ENCODE data around the gene GRM5.

GRM5 gene

DNA sequence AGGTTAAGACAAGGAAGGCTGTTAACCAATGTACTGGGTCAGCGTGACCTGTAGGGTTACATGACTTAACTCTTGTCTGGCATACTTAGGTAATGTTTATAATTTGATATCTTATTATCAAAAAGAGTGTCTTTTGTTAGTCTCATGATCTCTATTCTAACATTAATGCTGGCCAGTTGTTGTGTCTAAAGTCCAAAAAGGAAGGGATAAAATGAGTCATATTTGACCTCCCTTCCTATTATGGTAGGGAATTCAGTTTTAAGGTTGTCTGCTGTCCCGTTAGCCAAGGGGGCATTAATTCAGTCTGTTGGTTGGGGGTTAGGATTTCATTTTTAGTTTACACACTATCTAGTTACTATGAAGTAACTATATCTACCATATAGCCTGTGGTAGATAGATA is 364.0 kb downstream of the GRM5 start:
- no peak for DNase-seq (ENCODE audit: low read depth in 2 of 2)

DNA sequence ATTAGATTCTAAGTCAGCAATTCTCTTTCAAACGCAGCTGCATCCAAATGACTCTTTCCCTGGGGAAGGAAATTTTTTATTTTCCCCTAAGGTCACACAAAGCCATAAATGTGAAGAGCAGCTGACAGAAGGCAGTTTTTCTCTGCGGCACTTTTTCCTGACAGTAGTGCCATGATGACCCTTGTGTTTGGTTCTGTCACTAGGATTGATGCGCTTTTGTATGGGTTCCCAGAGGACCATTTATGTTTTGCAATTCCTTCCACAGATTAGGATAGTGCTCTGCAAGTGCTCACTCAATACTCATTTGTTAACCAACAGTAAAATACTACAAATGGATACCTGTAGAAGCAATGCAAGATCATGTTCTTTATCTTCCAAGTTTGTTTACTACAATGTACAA is 368.6 kb downstream of the GRM5 start:
- no peak for DNase-seq (ENCODE audit: low read depth in 2 of 2)

DNA sequence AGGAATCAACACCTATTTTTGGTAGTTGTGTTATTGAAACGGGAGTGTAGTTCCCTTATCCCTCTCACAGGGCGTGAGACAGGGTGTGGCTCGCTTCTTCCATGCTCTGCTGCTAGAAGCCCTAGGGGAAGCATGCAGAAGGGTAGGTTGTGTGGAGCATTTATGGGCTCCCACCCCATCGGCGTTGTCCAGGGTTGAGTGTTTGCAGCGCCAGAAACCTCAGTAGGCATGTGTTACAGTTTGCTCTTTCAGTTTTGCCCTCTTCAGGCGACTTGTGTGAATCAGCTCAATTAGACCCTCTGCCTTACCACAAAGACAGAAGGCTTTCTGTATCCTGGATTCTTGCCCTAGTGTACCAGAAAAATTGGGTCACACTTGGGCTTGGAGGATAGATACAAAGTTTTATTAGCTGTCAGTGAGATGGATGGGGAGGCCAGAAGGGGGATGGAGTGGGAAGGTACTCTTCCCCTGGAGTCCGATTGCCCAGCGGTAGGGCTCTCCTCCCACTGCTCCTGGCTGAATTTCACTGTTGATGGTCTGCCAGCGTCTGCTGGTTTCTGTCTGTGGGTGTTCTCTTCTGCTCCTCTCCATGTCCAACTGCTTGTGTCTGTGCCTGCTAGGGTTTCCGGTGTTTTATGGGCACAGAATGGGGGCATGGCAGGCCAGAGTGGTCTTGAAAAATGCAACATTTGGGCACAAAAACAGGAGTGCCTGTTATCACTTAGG is 369.9 kb downstream of the GRM5 start:
- no peak for DNase-seq (ENCODE audit: low read depth in 2 of 2)

DNA sequence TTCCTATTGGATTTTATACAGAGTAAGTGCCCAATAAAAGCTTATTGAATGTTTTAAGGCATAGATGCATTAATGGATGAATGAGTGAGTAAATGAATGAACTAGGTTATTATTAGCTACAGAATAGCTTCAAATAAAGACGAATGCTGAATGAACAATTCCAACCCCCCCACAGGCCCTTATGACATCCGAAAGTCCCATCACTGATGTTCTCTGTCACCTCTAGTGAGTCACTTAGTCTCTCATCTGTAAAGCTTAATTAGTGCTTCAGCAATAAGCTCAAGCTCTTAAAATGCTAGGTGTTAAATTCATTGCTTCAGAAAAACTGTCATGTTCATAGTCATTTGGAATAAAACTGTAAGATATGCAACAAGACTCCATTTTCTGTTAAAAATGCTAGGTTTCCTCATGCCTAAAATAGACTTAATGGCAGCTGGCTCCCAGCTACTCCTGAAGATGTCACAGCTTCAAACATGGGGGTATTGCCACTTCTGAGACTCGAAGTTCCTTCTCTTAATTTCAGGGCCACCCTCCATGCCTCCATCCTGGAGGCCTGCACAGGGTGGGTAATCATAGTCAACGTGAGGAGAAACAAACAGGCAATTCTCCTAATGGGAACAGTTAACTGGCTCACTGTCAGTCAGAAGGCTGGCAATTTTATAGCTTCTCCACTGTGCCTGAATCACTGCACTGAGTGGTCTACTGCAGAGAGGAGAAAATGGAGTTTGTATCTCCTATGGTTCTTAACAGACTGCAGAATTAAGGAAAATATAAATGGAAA is 373.3 kb downstream of the GRM5 start:
- DNase-seq (ENCODE audit: low read depth in 2 of 2), result no peak

DNA sequence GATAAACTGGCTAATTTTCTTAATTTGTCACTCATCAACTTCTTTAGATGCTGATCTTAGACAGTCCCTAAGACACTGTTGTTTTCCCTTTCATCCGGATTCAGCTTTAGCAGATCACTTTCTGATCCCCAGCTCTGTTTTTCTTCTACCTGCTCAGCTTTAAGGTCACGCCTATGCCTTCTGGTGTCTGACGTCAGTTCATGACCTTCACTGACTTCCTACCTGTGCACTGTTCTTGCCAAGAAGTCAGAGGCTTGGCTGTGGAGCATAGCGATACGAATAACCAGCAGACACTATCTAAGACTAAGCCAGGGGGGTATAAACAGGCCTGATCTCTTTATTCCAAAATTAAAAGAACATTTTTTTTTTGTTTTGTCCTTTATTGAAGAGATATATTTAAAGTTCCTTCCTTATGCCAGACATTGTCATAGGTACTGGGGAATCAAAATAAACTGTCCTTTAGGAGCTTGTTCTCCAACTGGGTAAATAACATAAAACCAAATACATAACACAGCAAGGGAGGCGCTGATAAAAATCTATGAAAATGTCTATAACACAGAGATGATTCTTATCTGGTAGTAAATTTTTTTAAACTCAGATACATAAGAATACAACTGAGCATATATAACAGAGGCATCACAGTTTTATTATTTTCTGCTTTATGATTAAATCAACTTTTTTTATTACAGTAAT is 376.1 kb downstream of the GRM5 start:
- no peak for DNase-seq (ENCODE audit: low read depth in 2 of 2)

DNA sequence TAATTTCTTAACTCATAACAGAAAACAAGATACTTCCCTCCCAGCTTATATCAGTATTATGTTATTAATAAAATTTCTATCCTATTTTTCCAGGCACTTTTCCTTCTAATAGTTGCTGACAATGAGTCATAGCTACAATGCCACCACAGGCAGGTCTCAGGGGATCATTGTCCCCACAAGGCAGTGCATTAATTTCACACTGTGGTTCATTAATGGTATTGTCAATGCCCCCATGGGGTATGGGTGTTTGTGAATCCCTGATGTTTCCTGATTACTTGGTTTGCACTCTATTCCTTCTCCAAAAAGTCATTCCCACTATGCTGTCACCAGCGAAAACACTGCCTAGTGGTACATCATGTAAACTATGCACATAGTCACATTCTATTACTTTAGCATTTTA is 382.8 kb downstream of the GRM5 start:
- DNase-seq (ENCODE audit: low read depth in 2 of 2), result no peak

DNA sequence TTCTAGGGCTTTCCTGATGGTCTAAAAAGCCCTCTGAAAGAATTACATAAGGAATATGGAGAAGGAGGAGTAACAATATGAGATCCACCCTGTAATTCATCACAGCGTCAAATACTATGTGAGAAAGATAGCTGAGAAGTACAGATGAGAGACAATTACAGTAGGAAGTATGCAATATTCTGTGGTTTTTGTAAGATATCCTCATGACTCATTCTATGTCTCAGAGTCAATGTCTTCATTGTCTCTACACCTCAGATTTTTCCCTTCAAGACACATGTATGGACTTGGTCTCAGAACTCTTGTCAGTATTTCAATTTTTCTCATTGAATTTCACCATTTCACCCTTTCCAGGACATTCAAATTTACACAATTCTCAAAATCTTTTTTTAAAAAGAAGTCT is 385.0 kb downstream of the GRM5 start:
- DNase-seq (ENCODE audit: low read depth in 2 of 2), result no peak

DNA sequence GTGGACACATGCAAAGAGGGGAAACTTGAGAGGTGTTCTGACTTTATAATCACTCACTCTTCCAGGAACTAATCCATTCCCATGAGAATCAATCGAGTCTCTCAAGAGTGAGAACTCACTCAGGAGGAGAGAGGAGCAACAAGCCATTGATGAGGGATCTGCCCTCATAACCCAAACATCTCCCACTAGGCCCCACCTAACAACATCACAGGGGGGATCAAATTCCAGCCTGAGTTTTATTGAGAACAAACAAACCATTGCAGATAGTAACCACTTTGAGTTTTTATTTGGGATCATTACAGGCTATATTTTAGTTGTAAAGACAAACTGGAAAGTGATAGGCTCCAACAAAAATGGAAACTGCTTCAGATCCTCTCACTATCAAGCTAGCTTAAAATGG is 399.4 kb downstream of the GRM5 start:
- DNase-seq (ENCODE audit: low read depth in 2 of 2), result no peak

DNA sequence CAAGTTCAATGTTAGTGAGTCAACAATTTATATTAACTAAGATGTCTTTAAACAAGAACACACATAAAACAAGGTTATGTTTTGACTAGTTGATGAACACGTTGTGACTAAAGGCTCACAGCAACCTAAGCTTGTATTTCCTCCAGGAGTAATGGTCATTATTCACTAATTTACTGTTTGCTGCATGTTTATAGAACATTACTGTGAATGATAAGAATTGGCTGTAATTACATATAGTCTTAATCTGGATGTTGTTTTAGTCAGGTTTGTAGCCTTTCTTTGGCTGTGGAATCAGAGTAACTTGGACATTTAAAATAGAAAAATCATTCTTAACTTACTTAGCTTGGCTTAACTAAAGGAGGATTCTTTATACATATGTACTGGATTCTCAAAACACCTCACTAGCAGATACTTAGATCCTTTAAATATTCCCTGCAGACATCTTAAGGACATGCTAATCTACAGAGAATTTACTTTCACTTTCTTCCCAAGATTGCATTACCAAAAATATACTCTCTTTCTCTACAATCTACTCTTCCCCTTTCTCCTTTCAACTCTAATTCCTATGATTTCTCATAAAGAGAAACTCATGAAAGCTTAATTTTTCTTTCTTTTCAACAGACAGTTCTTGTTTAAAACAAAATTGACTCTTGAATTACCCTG is 408.6 kb downstream of the GRM5 start:
- DNase-seq (ENCODE audit: low read depth in 2 of 2), result no peak

DNA sequence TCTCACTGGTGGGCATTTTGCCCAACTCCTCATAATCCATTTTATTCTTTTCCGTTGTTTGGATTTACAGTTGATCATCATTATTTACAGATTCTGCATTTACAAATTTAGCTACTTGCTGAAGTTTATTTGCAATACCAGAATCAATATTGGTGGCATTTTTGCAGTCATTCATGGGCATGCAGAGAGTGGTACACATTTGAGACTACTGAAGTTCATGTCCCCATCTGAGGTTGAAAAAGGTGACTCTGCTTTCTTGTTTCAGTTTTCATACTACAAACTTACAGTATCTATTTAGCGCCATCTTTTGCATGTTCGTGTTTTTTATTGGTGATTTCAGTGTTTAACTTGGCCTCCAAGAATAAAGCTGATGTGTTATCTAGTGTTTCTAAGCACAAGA is 409.5 kb downstream of the GRM5 start:
- DNase-seq (ENCODE audit: low read depth in 2 of 2), result no peak

DNA sequence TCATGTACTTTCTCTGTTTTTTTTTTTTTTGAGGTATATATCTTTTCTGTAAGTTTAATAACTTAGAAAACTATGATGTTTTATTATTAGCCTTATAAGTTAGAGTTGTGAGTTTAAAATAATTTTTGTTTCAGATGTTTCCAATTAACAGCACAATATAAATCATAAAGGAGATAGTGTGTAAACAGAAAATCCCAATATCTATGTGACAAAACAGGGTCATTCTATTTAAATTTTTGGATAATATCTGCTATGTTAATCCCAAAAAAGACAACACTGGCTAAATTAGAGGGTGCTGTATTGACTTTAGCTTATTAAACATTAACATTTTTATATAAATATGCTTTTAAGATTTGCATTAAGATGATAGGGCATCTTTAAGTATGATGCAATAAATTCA is 410.1 kb downstream of the GRM5 start:
- no peak for DNase-seq (ENCODE audit: low read depth in 2 of 2)

DNA sequence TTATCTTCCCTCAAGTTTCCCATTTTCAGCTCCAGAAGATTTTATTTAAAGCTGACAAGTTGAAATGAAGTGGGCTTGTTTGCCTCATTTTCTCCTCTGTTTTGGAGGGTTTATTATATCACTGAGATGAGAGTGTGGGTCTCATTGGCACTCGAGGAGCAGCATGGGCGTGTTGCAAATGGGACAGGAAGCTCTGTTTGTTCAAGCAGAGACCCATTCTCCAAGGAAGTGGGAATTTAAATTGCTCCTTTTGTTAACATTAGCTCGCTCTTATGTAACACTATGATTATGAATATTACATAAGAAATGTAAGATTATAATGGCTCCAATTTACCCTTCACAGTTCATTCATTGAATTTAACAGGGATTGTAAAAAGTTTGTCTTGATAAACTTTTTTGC is 410.6 kb downstream of the GRM5 start:
- DNase-seq (ENCODE audit: low read depth in 2 of 2), result no peak

DNA sequence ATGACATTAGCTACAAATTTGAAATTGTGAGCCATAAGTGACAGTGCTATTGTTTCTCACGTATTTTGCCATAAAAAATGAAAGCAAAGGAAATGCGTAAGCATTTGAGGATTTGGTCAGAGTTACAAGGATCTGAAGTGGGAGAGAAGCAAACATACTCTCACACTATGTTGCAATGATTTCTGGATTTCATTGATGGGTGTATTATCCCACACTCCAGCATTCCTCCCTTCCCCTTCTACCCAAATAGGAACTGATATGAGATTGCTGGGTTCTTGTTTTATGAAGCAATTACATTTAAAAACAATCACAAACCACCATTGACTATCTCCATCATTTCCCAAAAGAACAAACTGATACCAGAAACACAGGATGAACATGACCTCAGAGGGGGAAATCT is 414.2 kb downstream of the GRM5 start:
- no peak for DNase-seq (ENCODE audit: low read depth in 2 of 2)

DNA sequence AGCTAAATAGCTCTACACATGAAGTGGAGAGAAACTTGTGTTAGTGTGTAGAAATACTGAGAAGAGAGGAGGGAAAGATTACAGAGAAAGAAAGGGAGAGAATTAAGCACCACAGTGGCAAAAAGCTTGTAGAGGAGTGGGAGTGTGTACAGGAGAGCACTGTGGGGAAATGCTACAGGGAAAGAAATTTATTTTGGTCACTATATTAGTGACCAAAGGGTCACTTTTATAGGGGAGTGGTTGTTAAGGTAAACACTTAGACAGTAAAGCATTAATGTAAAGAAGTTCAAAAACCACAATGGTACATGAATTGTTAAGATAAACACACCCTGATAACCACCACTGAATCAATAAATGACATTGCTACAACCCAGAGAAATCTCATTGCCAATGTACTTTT is 421.1 kb downstream of the GRM5 start:
- DNase-seq (ENCODE audit: low read depth in 2 of 2), result no peak

DNA sequence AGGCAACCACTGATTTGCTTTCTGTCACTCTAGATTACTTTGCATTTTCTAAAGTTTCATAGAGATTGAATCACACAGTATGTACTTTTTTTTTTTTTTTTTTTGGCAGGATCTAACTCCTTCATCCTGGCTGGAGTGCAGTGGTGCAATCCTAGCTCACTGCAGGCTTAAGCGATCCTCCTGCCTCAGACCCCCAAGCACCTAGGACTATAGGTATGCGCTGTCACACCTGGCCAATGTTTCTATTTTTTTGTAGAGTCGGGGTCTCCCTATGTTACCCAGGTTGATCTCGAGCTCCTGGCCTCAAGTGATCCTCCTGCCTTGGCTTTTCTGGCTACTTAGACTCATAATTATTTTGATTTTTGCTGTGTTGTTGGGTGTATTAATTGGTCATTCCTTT is 433.6 kb downstream of the GRM5 start:
- no peak for DNase-seq (ENCODE audit: low read depth in 2 of 2)

DNA sequence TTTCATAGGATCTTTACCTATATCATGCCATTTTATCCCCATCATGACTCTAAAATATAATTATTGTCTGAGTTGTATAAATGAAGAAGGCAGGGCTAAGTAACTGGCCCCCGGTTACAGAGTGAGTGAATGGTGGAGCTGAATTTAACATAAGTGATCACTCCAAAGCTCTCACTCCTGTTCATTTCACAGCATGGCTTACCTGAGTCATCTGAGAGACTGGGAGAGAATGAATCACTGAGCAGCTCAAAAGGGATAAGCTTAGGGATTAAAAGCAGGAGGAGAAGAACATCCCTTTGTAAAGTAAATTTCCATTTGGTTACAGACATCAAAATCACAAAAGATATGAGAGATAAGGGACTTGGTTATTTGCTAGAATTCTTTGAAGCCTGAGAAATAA is 434.3 kb downstream of the GRM5 start:
- no peak for DNase-seq (ENCODE audit: low read depth in 2 of 2)

DNA sequence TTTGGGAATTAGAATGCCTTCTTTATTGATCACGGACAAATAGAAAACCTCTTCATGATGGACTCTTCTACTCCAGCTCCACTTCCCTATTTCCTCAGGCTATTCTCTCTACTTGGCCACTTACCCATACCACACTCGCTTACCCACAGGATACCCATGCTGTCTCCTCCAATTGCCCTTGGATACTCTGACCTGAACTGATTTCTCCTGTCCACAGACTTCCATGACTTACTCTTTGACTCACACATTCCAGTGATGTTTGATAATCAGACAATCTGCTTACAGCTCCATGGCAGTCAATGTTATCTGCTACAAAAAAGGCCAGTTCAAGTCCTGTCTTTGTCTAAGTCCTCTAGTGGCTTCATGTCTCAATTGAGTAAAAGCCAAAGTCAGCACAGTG is 436.3 kb downstream of the GRM5 start:
- no peak for DNase-seq (ENCODE audit: low read depth in 2 of 2)

DNA sequence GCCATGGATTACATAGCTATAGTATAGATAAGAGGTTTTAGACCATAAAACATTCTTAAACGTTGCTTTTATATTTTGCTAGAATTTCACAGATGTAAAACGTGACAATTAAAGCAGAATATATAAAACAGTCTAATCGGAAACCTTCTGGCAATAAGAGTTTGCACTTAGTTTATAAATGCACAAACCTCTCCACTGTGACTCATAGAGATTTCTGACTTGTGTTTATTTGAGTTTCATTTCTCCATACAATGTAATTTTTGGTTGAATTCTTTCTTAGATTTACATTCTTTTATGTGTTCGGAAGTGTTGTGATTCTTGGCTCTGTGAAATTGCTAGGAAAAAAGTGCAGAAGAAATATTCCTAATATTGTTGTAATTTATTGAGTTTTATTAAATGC is 439.6 kb downstream of the GRM5 start:
- no peak for DNase-seq (ENCODE audit: low read depth in 2 of 2)

DNA sequence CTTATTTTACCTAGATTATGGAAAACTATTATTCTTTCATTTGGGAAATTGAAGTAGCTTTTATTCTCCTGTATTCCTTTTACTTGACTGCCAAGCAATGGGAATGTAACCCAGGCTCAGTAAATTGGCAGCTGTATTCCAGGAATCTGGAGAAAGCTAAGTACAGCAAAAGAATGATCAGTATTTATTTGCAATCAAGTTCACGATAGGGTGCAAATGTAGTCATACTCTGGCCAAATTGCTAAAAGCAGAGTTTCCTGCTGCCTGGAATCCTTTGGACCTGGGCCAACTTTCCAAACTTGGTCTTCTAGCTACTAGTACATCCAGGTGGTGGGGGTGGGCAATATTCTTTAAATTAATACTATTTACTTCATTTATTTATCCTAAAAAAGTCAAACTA is 442.3 kb downstream of the GRM5 start:
- no peak for DNase-seq (ENCODE audit: low read depth in 2 of 2)

DNA sequence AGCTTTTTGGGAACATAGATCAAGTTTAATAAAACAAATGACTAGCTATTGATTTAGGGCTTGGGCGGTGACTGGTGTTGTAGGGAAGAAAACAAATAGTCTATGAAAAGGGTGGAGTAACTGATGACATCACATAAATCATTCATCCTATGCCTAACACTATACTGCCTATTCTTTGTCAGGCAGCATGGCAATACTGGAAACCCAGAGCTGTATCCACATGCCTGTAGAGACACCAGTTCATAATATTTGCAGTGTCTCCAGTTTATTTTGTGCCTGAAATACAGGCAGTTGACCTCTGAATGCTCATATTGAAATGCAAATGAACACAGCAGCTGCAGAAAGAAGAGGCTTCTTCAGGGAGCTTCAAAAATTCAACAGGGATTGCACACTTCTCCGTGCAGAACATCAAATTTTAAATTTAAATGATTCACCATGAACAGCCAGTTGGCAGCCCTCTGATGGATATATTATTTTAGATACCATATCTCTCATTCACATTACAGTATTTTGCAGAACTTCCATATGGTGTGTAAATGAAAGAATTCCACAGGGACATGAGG is 445.1 kb downstream of the GRM5 start:
- DNase-seq (ENCODE audit: low read depth in 2 of 2), result no peak

DNA sequence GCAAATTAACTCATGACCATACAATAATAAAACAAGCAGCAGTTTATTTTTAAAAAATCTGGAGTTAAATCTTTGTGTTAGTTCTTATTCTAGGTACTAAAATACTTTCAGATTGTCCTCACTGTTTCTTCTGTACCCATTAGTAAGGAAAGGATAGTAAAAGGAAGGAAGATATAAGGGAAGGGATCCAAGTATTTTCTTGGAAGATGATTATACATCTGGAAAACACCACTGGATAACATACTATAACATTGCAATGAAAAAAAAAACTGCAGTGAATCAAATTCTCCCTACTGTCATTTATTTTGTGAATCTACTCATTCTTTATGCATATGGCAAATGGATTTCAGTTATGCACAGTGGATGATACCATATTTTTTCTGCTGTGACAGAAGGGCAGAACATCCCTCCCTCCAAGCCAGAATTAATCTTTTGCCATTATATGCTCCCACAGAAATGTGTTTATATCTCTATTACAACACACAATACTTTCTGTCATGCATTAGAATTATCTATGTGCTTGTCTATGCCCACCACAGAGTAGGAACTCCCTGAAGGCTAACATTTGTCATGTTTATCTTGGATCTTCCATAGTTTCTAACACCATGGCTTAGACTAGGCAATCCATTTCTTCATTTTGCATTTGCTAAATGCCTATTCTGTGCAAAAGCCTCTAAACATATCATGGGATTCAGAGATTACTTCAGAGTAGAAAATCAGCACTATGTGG is 446.0 kb downstream of the GRM5 start:
- no peak for DNase-seq (ENCODE audit: low read depth in 2 of 2)

DNA sequence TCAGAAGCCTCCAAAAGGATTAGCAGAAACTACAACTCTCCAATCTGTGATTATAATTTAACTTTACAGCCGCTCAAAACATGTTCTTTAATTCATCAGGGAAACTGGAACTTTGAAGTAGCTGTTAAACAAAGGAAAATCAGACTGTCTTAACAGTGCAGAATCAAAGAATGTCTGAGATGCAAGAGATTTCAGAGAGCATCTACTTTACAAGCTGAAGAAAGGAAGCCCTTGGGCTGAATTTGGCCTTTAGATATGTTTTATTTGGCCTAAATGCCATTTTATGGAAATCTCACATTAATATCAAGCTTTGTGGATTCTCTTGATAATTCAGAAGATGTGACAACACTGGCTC is 446.7 kb downstream of the GRM5 start:
- DNase-seq (ENCODE audit: low read depth in 2 of 2), result no peak
